CD8-positive, alpha-beta memory T cell (primary cell): Measurements from ENCODE around the gene IMPACT. TPM values are rescaled to one million over a fixed set of nuclear protein-coding genes. Genes with fewer than 3 reads are reported as not detected.
A peak's percentile ranks its signal among the peaks of the same experiment; 100 is the strongest.

ENCODE experiments used
- CTCF ChIA-PET: fragments of 350-600 bp; sonication (Branson Sonifier 250); formaldehyde crosslinking; loops from one replicate; lab custom pipeline; 2021; ENCODE audit warnings: antibody characterized with exemption; lab: Charles Lee
- POLR2A ChIA-PET: fragments of 350-600 bp; sonication (Branson Sonifier 250); formaldehyde crosslinking; loops from one replicate; lab custom pipeline; 2021; ENCODE audit warnings: antibody characterized with exemption; lab: Charles Lee
- DNase-seq, 5 donors: peaks; one replicate each; pipeline versions ENCODE4 v3.0.0 to v3.0.0-alpha.2; 2020 to 2022; ENCODE audit warnings: mixed read lengths in 1 of 5
- H3K27ac ChIP-seq: one replicate; pipeline ENCODE4 v1.7.0; 2013; ENCODE audit warnings: low read depth, mild to moderate bottlenecking, low read length, moderate library complexity
- H3K27me3 ChIP-seq: 2 replicates; pipeline ENCODE4 v1.7.0; 2013; ENCODE audit warnings: low read length, mild to moderate bottlenecking; ENCODE audit not compliant: insufficient read depth, poor library complexity, severe bottlenecking
- H3K36me3 ChIP-seq: 2 replicates; pipeline ENCODE4 v1.7.0; 2013; ENCODE audit warnings: mild to moderate bottlenecking, low read length, moderate library complexity; ENCODE audit not compliant: insufficient read depth
- H3K4me1 ChIP-seq: 2 replicates; pipeline ENCODE4 v1.7.0; 2013; ENCODE audit warnings: mild to moderate bottlenecking, low read length, moderate library complexity; ENCODE audit not compliant: insufficient read depth
- H3K4me3 ChIP-seq: 2 replicates; pipeline ENCODE4 v1.7.0; 2013; ENCODE audit warnings: mild to moderate bottlenecking, low read length
- H3K9me3 ChIP-seq: 2 replicates; pipeline ENCODE4 v1.7.0; 2013; ENCODE audit warnings: mild to moderate bottlenecking, low read length
- H3K27ac Mint-ChIP-seq, 8 donors: one replicate each; pipeline ENCODE4 v1.8.0; 2020 to 2021; ENCODE audit warnings: mixed read lengths in 8 of 8, mild to moderate bottlenecking in 6 of 8, inconsistent platforms in 3 of 8, moderate library complexity in 3 of 8
- H3K27me3 Mint-ChIP-seq, 2 donors: one replicate each; pipeline ENCODE4 v1.8.0; 2020 to 2021; ENCODE audit warnings: mixed read lengths in 2 of 2, mild to moderate bottlenecking in 1 of 2, moderate library complexity in 1 of 2
- H3K36me3 Mint-ChIP-seq, 3 donors: one replicate each; pipeline ENCODE4 v1.8.0; 2020 to 2021; ENCODE audit warnings: mixed read lengths in 3 of 3, inconsistent platforms in 1 of 3, mild to moderate bottlenecking in 1 of 3
- H3K4me1 Mint-ChIP-seq, 3 donors: one replicate each; pipeline ENCODE4 v1.8.0; 2020 to 2021; ENCODE audit warnings: mixed read lengths in 3 of 3, inconsistent platforms in 1 of 3, mild to moderate bottlenecking in 1 of 3
- H3K4me3 Mint-ChIP-seq, 7 donors: one replicate each; pipeline ENCODE4 v1.8.0; 2020 to 2021; ENCODE audit warnings: mixed read lengths in 7 of 7, mild to moderate bottlenecking in 6 of 7, moderate library complexity in 4 of 7, inconsistent platforms in 2 of 7
- H3K9me3 Mint-ChIP-seq, 5 donors: one replicate each; pipeline ENCODE4 v1.8.0; 2020 to 2022; ENCODE audit warnings: mixed read lengths in 5 of 5, mild to moderate bottlenecking in 3 of 5, moderate library complexity in 2 of 5, inconsistent platforms in 1 of 5
- polyA plus RNA-seq: library from polyadenylated mRNA; unstranded; fragments of 300-500 nt; fragmentation: Illumina TruSeq; gene quantifications from one replicate; pipeline ENCODE4 v1.2.3, GENCODE V29; 2021
- total RNA-seq, 2 experiments: library from RNA; stranded (reverse); gene quantifications; one replicate each; pipeline ENCODE4 v1.2.3, GENCODE V29; 2021

The IMPACT gene
- total and polyA plus RNA-seq, 3 experiments from 2014 or later = 9.1 to 11.3 (median 10.6) TPM

- H3K27me3 Mint-ChIP-seq = peaks cover 38 to 79% of the 10 kb centered on the region in 2 donors
- Histone ChIP-seq H3K36me3 (no peaks in the 10 kb centered on the region), H3K27ac (no peak overlapping the region), H3K4me3 (no peak overlapping the region), H3K9me3 (no peaks in the 10 kb centered on the region), H3K27me3 (peaks cover 4% of the 10 kb centered on the region), H3K4me1 (no peaks in the 10 kb centered on the region)
- no peak overlapping the region for H3K4me3 Mint-ChIP-seq
- POLR2A ChIA-PET = no interaction called here
- no peak for DNase-seq
- H3K9me3 Mint-ChIP-seq = peaks cover 0 to 1% (median 0%) of the 10 kb centered on the region in 5 donors
- no peaks in the 10 kb centered on the region for H3K36me3 Mint-ChIP-seq
- H3K4me1 Mint-ChIP-seq = no peaks in the 10 kb centered on the region
- H3K27ac Mint-ChIP-seq = no peak overlapping the region
- CTCF ChIA-PET = no interaction called here
Measured at GRCh38 chr18:24404591-24404990, 21.9 kb upstream of the IMPACT start.

- H3K36me3 Mint-ChIP-seq = no peaks in the 10 kb centered on the region
- no peak overlapping the region for H3K4me3 Mint-ChIP-seq
- H3K9me3 Mint-ChIP-seq = peaks cover 0 to 2% (median 0%) of the 10 kb centered on the region in 5 donors
- peaks cover 51 to 73% of the 10 kb centered on the region in 2 donors for H3K27me3 Mint-ChIP-seq
- H3K27ac ChIP-seq = no peak overlapping the region
- POLR2A ChIA-PET = no interaction called here
- H3K4me1 ChIP-seq = no peaks in the 10 kb centered on the region
- no peaks in the 10 kb centered on the region for H3K4me1 Mint-ChIP-seq
- peaks cover 4% of the 10 kb centered on the region for H3K27me3 ChIP-seq
- no peaks in the 10 kb centered on the region for H3K9me3 ChIP-seq
- H3K4me3 ChIP-seq = no peak overlapping the region
- DNase-seq = no peak
- no peak overlapping the region for H3K27ac Mint-ChIP-seq
- no peaks in the 10 kb centered on the region for H3K36me3 ChIP-seq
- CTCF ChIA-PET = no interaction called here
Measured at GRCh38 chr18:24408496-24408895, 18.0 kb upstream of the IMPACT start.

GRCh38 chr18:24413148-24413547 is 13.3 kb upstream of the IMPACT start:
- H3K36me3 ChIP-seq = no peaks in the 10 kb centered on the region
- Mint-ChIP-seq H3K27ac (no peak overlapping the region), H3K4me1 (no peaks in the 10 kb centered on the region), H3K27me3 (peaks cover 25 to 43% of the 10 kb centered on the region in 2 donors), H3K9me3 (peaks cover 0 to 2% (median 0%) of the 10 kb centered on the region in 5 donors), H3K36me3 (no peaks in the 10 kb centered on the region), H3K4me3 (no peak overlapping the region)
- no peak for DNase-seq
- H3K9me3 ChIP-seq = no peaks in the 10 kb centered on the region
- no peaks in the 10 kb centered on the region for H3K27me3 ChIP-seq
- H3K27ac ChIP-seq = no peak overlapping the region
- POLR2A ChIA-PET = no interaction called here
- CTCF ChIA-PET = interaction anchor here (1.2 kb wide), 1 partner anchor 9 kb away, joined by 4 read pairs; no protein-coding TSS in a partner anchor
- H3K4me3 ChIP-seq = no peak overlapping the region
- H3K4me1 ChIP-seq = no peaks in the 10 kb centered on the region

- peaks cover 0 to 4% (median 0%) of the 10 kb centered on the region in 3 donors for H3K36me3 Mint-ChIP-seq
- H3K9me3 ChIP-seq = no peaks in the 10 kb centered on the region
- H3K4me1 Mint-ChIP-seq = no peaks in the 10 kb centered on the region
- ChIA-PET POLR2A (no interaction called here), CTCF (no interaction called here)
- H3K27me3 ChIP-seq = no peaks in the 10 kb centered on the region
- no peak overlapping the region for H3K4me3 ChIP-seq
- H3K27ac Mint-ChIP-seq = no peak overlapping the region
- DNase-seq = no peak
- no peak overlapping the region for H3K27ac ChIP-seq
- no peaks in the 10 kb centered on the region for H3K36me3 ChIP-seq
- H3K27me3 Mint-ChIP-seq = peaks cover 18 to 41% of the 10 kb centered on the region in 2 donors
- no peak overlapping the region for H3K4me3 Mint-ChIP-seq
- H3K9me3 Mint-ChIP-seq = peaks cover 0 to 2% (median 0%) of the 10 kb centered on the region in 5 donors
- no peaks in the 10 kb centered on the region for H3K4me1 ChIP-seq
Measured at GRCh38 chr18:24414349-24415003, 12.0 kb upstream of the IMPACT start.

GRCh38 chr18:24417480-24417879 is 9.0 kb upstream of the IMPACT start:
- Mint-ChIP-seq H3K4me3 (no peak overlapping the region), H3K9me3 (no peaks in the 10 kb centered on the region), H3K36me3 (peaks cover 0 to 8% (median 0%) of the 10 kb centered on the region in 3 donors), H3K4me1 (no peaks in the 10 kb centered on the region), H3K27me3 (peaks cover 20 to 50% of the 10 kb centered on the region in 2 donors), H3K27ac (no peak overlapping the region)
- no peaks in the 10 kb centered on the region for H3K27me3 ChIP-seq
- no peak overlapping the region for H3K4me3 ChIP-seq
- H3K4me1 ChIP-seq = no peaks in the 10 kb centered on the region
- ChIA-PET POLR2A (no interaction called here), CTCF (interaction anchor here (0.9 kb wide), 1 partner anchor 11 kb away, joined by 4 read pairs; no protein-coding TSS in a partner anchor)
- H3K27ac ChIP-seq = no peak overlapping the region
- no peaks in the 10 kb centered on the region for H3K36me3 ChIP-seq
- DNase-seq = no peak
- no peaks in the 10 kb centered on the region for H3K9me3 ChIP-seq

- Mint-ChIP-seq H3K27me3 (peaks cover 17 to 61% of the 10 kb centered on the region in 2 donors), H3K36me3 (peaks cover under 1 to 19% (median 6%) of the 10 kb centered on the region in 3 donors), H3K9me3 (peaks cover 0 to 2% (median 2%) of the 10 kb centered on the region in 5 donors), H3K4me1 (peaks cover under 1 to 2% (median under 1%) of the 10 kb centered on the region in 3 donors), H3K4me3 (no peak overlapping the region), H3K27ac (no peak overlapping the region)
- DNase-seq = no peak
- Histone ChIP-seq H3K27me3 (no peaks in the 10 kb centered on the region), H3K4me3 (no peak overlapping the region), H3K27ac (no peak overlapping the region), H3K9me3 (no peaks in the 10 kb centered on the region), H3K4me1 (no peaks in the 10 kb centered on the region), H3K36me3 (no peaks in the 10 kb centered on the region)
- POLR2A ChIA-PET = no interaction called here
- CTCF ChIA-PET = no interaction called here
Measured at GRCh38 chr18:24420551-24420950, 5.9 kb upstream of the IMPACT start.

- ChIA-PET POLR2A (no interaction called here), CTCF (interaction anchor here (0.8 to 1.5 kb wide), 3 partner anchors 9 to 67 kb away, joined by 3 to 4 read pairs (median 3); no protein-coding TSS in a partner anchor)
- peaks cover 0 to 9% (median 8%) of the 10 kb centered on the region in 5 donors for H3K9me3 Mint-ChIP-seq
- no peak for DNase-seq
- no peak overlapping the region for H3K4me3 Mint-ChIP-seq
- peaks cover 7 to 10% (median 9%) of the 10 kb centered on the region in 3 donors for H3K4me1 Mint-ChIP-seq
- H3K27me3 ChIP-seq = no peaks in the 10 kb centered on the region
- H3K36me3 Mint-ChIP-seq = peaks cover 6 to 26% (median 8%) of the 10 kb centered on the region in 3 donors
- H3K27ac ChIP-seq = no peak overlapping the region
- peaks cover 4% of the 10 kb centered on the region for H3K4me1 ChIP-seq
- H3K4me3 ChIP-seq = no peak overlapping the region
- no peaks in the 10 kb centered on the region for H3K36me3 ChIP-seq
- no peaks in the 10 kb centered on the region for H3K9me3 ChIP-seq
- H3K27me3 Mint-ChIP-seq = peaks cover 17 to 61% of the 10 kb centered on the region in 2 donors
- H3K27ac Mint-ChIP-seq = no peak overlapping the region
Measured at GRCh38 chr18:24421831-24422230, 4.6 kb upstream of the IMPACT start.

GRCh38 chr18:24426073-24426397 is 435 bp upstream of the IMPACT start:
- H3K4me1 ChIP-seq = peaks cover 4% of the 10 kb centered on the region
- Mint-ChIP-seq H3K9me3 (peaks cover 0 to 12% (median 8%) of the 10 kb centered on the region in 5 donors), H3K27ac (peak overlapping the region in 5 of 8 donors; percentile 7 to 58 (median 53)), H3K4me3 (peak overlapping the region; percentile 77 to 94 (median 82)), H3K36me3 (peaks cover 10 to 28% (median 16%) of the 10 kb centered on the region in 3 donors), H3K4me1 (peaks cover 18 to 25% (median 22%) of the 10 kb centered on the region in 3 donors), H3K27me3 (peaks cover 8 to 33% of the 10 kb centered on the region in 2 donors)
- H3K27ac ChIP-seq = no peak overlapping the region
- no peaks in the 10 kb centered on the region for H3K9me3 ChIP-seq
- H3K4me3 ChIP-seq = peak overlapping the region; percentile 72
- ChIA-PET POLR2A (no interaction called here), CTCF (no interaction called here)
- no peaks in the 10 kb centered on the region for H3K27me3 ChIP-seq
- no peaks in the 10 kb centered on the region for H3K36me3 ChIP-seq
- DNase-seq = no peak
